H9 (cell line): ENCODE data around the gene TNFAIP3. TPM values are rescaled to one million over a fixed set of nuclear protein-coding genes. Genes with fewer than 3 reads are reported as not detected.

Experiments used
- DNase-seq: peaks from one replicate; pipeline ENCODE4 v3.0.0-alpha.2; 2017
- H2AFZ ChIP-seq: one replicate; pipeline ENCODE4 v1.6.1; 2013; ENCODE audit warnings: mild to moderate bottlenecking, low read length, control low read depth, moderate library complexity
- H2AK5ac ChIP-seq: 2 replicates; pipeline ENCODE4 v1.6.1; 2013; ENCODE audit warnings: low read length, control low read depth, mixed read lengths; ENCODE audit not compliant: insufficient read length
- H2BK120ac ChIP-seq: one replicate; pipeline ENCODE4 v1.6.1; 2013; ENCODE audit warnings: low read depth, mild to moderate bottlenecking, low read length, control low read depth, inconsistent platforms; ENCODE audit not compliant: poor library complexity, severe bottlenecking
- H2BK12ac ChIP-seq: 2 replicates; pipeline ENCODE4 v1.6.1; 2013; ENCODE audit warnings: low read length, control low read depth, mixed read lengths, low read depth; ENCODE audit not compliant: insufficient read length
- H2BK15ac ChIP-seq: 2 replicates; pipeline ENCODE4 v1.6.1; 2013; ENCODE audit warnings: low read depth, low read length, control low read depth
- H2BK20ac ChIP-seq: one replicate; pipeline ENCODE4 v1.6.1; 2013; ENCODE audit warnings: low read depth, mild to moderate bottlenecking, low read length, control low read depth, inconsistent platforms; ENCODE audit not compliant: poor library complexity, severe bottlenecking
- H2BK5ac ChIP-seq: 2 replicates; pipeline ENCODE4 v1.6.1; 2013; ENCODE audit warnings: low read length, control low read depth, mixed read lengths; ENCODE audit not compliant: insufficient read length
- H3K14ac ChIP-seq: 2 replicates; pipeline ENCODE4 v1.6.1; 2013; ENCODE audit warnings: low read length, control low read depth; ENCODE audit not compliant: insufficient read depth
- H3K18ac ChIP-seq: 2 replicates; pipeline ENCODE4 v1.6.1; 2013; ENCODE audit warnings: low read depth, mild to moderate bottlenecking, mixed read lengths, low read length, control low read depth; ENCODE audit not compliant: insufficient read length
- H3K23ac ChIP-seq: 2 replicates; pipeline ENCODE4 v1.6.1; 2013; ENCODE audit warnings: low read length, control low read depth, mixed read lengths, low read depth; ENCODE audit not compliant: insufficient read length
- H3K23me2 ChIP-seq: 2 replicates; pipeline ENCODE4 v1.6.1; 2013; ENCODE audit warnings: low read depth, mild to moderate bottlenecking, mixed read lengths, low read length, control low read depth; ENCODE audit not compliant: insufficient read length, poor library complexity, severe bottlenecking
- H3K27ac ChIP-seq: 2 replicates; pipeline ENCODE4 v1.5.1; 2013; ENCODE audit warnings: low read length, control low read depth, mixed read lengths, low read depth; ENCODE audit not compliant: insufficient read length
- H3K27me3 ChIP-seq: 2 replicates; pipeline ENCODE4 v1.6.1; 2013; ENCODE audit warnings: low read length, control low read depth, inconsistent platforms; ENCODE audit not compliant: insufficient read depth
- H3K4ac ChIP-seq: 2 replicates; pipeline ENCODE4 v1.6.1; 2013; ENCODE audit warnings: low read depth, mild to moderate bottlenecking, control low read depth, inconsistent platforms, low read length, moderate library complexity
- H3K4me1 ChIP-seq: 2 replicates; pipeline ENCODE4 v1.6.1; 2013; ENCODE audit warnings: low read length, control low read depth, inconsistent platforms; ENCODE audit not compliant: insufficient read depth
- H3K4me2 ChIP-seq: 2 replicates; pipeline ENCODE4 v1.6.1; 2013; ENCODE audit warnings: low read length, control low read depth, mixed read lengths; ENCODE audit not compliant: insufficient read length, insufficient read depth
- H3K56ac ChIP-seq: 2 replicates; pipeline ENCODE4 v1.6.1; 2013; ENCODE audit warnings: low read depth, mild to moderate bottlenecking, mixed read lengths, low read length, control low read depth; ENCODE audit not compliant: insufficient read length
- H3K79me1 ChIP-seq: 2 replicates; pipeline ENCODE4 v1.6.1; 2013; ENCODE audit warnings: low read depth, mild to moderate bottlenecking, moderate library complexity, low read length, control low read depth, inconsistent platforms; ENCODE audit not compliant: insufficient read depth, poor library complexity, severe bottlenecking
- H3K79me2 ChIP-seq: 2 replicates; pipeline ENCODE4 v1.6.1; 2013; ENCODE audit warnings: low read length, control low read depth, inconsistent platforms; ENCODE audit not compliant: insufficient read depth
- H3K9ac ChIP-seq: 2 replicates; pipeline ENCODE4 v1.6.1; 2013; ENCODE audit warnings: low read length, control low read depth, mixed read lengths; ENCODE audit not compliant: insufficient read length; ENCODE audit errors: extremely low read depth
- H3K9me3 ChIP-seq: one replicate; pipeline ENCODE4 v1.6.1; 2013; ENCODE audit warnings: low read depth, low read length, inconsistent platforms; ENCODE audit not compliant: control insufficient read depth
- H3T11ph ChIP-seq: one replicate; pipeline ENCODE4 v1.6.1; 2013; ENCODE audit warnings: mild to moderate bottlenecking, low read length, control low read depth, inconsistent platforms
- H4K20me1 ChIP-seq: one replicate; pipeline ENCODE4 v1.6.1; 2013; ENCODE audit not compliant: control insufficient read depth, insufficient read length, insufficient read depth
- H4K5ac ChIP-seq: 2 replicates; pipeline ENCODE4 v1.6.1; 2013; ENCODE audit warnings: low read depth, mild to moderate bottlenecking, mixed read lengths, low read length, control low read depth; ENCODE audit not compliant: insufficient read length
- H4K8ac ChIP-seq: replicated peaks from 2 replicates; pipeline ENCODE4 v1.6.1; 2013; ENCODE audit warnings: low read length, control low read depth, mixed read lengths, low read depth; ENCODE audit not compliant: insufficient read length
- H4K91ac ChIP-seq: 2 replicates; pipeline ENCODE4 v1.6.1; 2013; ENCODE audit warnings: low read depth, mild to moderate bottlenecking, moderate library complexity, mixed read lengths, low read length, control low read depth; ENCODE audit not compliant: insufficient read length
- H3K27ac Mint-ChIP-seq, 3 experiments: 2 replicates in 2 of 3; 3 replicates in 1 of 3; pipeline ENCODE4 v1.8.0; 2020 to 2021; ENCODE audit warnings: mixed read lengths in 3 of 3, mild to moderate bottlenecking in 1 of 3, moderate library complexity in 1 of 3
- H3K27me3 Mint-ChIP-seq: 2 replicates; pipeline ENCODE4 v1.8.0; 2021; ENCODE audit warnings: low read depth, mild to moderate bottlenecking, moderate library complexity, mixed read lengths
- H3K36me3 Mint-ChIP-seq, 3 experiments: 2 replicates in 2 of 3; 3 replicates in 1 of 3; pipeline ENCODE4 v1.8.0; 2020 to 2021; ENCODE audit warnings: low read depth in 3 of 3, mixed read lengths in 3 of 3; ENCODE audit not compliant: insufficient read depth in 1 of 3
- H3K4me1 Mint-ChIP-seq, 2 experiments: 2 replicates each; pipeline ENCODE4 v1.8.0; 2020; ENCODE audit warnings: mixed read lengths in 2 of 2
- H3K4me3 Mint-ChIP-seq, 2 experiments: 2 replicates in 1 of 2; 3 replicates in 1 of 2; pipeline ENCODE4 v1.8.0; 2020 to 2021; ENCODE audit warnings: mild to moderate bottlenecking in 2 of 2, mixed read lengths in 2 of 2, moderate library complexity in 1 of 2
- H3K9me3 Mint-ChIP-seq, 2 experiments: 2 replicates in 1 of 2; 3 replicates in 1 of 2; pipeline ENCODE4 v1.8.0; 2020; ENCODE audit warnings: mild to moderate bottlenecking in 2 of 2, mixed read lengths in 2 of 2, moderate library complexity in 1 of 2
- CTCF ChIP-seq: fragments of 200-600 bp; sonication (generic); conservative IDR thresholded peaks from 3 replicates; pipeline ENCODE4 v1.8.0; 2021; ENCODE audit warnings: antibody characterized with exemption, mild to moderate bottlenecking
- WGBS: extraction: QIAGEN DNeasy Blood & Tissue Kit; methylation state at CpG from one replicate; pipeline ENCODE4 v1.1.7; 2013; ENCODE audit warnings: missing lambda C conversion rate, low lambda C conversion rate, mixed read lengths; ENCODE audit not compliant: insufficient read length; ENCODE audit errors: extremely low coverage; 5-methylcytosine and 5-hydroxymethylcytosine counted together
- total RNA-seq: library from RNA; stranded (reverse); gene quantifications from 2 replicates; pipeline ENCODE4 v1.2.1, GENCODE V29; 2021

TNFAIP3 gene
- total RNA-seq, 1 experiment from 2014 or later, result 3.7 TPM

- H3K23me2 ChIP-seq, result no peaks in the 10 kb centered on the region
- H3K56ac ChIP-seq, result no peak overlapping the region
- no peak overlapping the region for H4K8ac ChIP-seq
- no peak overlapping the region for H3K9ac ChIP-seq
- no peaks in the 10 kb centered on the region for H3K36me3 Mint-ChIP-seq
- no peaks in the 10 kb centered on the region for H3K9me3 Mint-ChIP-seq
- no peak overlapping the region for H2AK5ac ChIP-seq
- no peak overlapping the region for H2AFZ ChIP-seq
- H3K4me1 Mint-ChIP-seq, result peaks cover 28 to 32% of the 10 kb centered on the region in 2 experiments
- H2BK5ac ChIP-seq, result no peak overlapping the region
- H4K5ac ChIP-seq, result no peak overlapping the region
- H2BK120ac ChIP-seq, result no peak overlapping the region
- H3K9me3 ChIP-seq, result no peaks in the 10 kb centered on the region
- no CpG with 5 or more reads among the region's 8 CpGs for WGBS
- H2BK15ac ChIP-seq, result no peak overlapping the region
- peaks cover 8% of the 10 kb centered on the region; the same call in 1 of the 2 replicates for H3K4me1 ChIP-seq
- H3K27ac ChIP-seq, result no peak overlapping the region
- no peak overlapping the region for H3K4ac ChIP-seq
- no peak overlapping the region for H3K14ac ChIP-seq
- no peaks in the 10 kb centered on the region for H4K20me1 ChIP-seq
- H3K4me2 ChIP-seq, result no peak overlapping the region
- no peak overlapping the region for H3K23ac ChIP-seq
- no peak overlapping the region for H2BK12ac ChIP-seq
- H3K79me1 ChIP-seq, result no peaks in the 10 kb centered on the region
- no peak overlapping the region for H4K91ac ChIP-seq
- peaks cover 6% of the 10 kb centered on the region for H3K27me3 Mint-ChIP-seq
- H3K27ac Mint-ChIP-seq, result no peak overlapping the region
- H2BK20ac ChIP-seq, result no peak overlapping the region
- H3K27me3 ChIP-seq, result no peaks in the 10 kb centered on the region
- H3K4me3 Mint-ChIP-seq, result no peak overlapping the region
- no peak overlapping the region for H3T11ph ChIP-seq
- no peak for TF ChIP-seq CTCF
- H3K79me2 ChIP-seq, result no peaks in the 10 kb centered on the region
- H3K18ac ChIP-seq, result no peak overlapping the region
- no peak for DNase-seq
Observed at GRCh38 chr6:137927777-137928218, 60.7 kb downstream of the TNFAIP3 start.
